ENCODE measurements around the gene HMGCR. TPM values are rescaled to one million over a fixed set of nuclear protein-coding genes. Genes with fewer than 3 reads are reported as not detected.

Gene HMGCR
- total RNA-seq, 2 experiments from 2014 or later, result 50.3 to 50.8 TPM

DNA sequence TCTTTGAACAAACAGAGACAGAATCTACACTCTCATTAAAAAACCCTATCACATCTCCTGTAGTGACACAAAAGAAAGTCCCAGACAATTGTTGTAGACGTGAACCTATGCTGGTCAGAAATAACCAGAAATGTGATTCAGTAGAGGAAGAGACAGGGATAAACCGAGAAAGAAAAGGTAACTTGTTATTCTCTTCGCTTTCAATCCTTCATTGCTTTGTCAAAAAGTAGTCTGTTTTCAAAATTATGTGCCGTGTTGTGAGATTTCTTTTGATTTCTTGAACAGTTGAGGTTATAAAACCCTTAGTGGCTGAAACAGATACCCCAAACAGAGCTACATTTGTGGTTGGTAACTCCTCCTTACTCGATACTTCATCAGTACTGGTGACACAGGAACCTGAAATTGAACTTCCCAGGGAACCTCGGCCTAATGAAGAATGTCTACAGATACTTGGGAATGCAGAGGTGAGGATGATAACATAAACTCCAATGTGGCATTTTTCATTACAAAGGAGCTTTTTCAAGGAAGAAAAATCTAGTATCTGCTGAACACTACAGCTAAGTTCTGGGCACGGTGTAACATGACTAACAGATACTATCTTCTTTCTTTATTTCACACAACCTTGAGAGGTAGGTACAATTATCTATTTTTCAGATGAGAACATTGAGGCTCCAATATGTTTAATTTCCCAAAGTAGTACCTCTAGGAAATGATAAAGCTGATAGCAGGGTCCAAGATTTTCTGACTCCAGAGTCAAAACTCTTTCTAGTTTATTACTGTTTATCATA is 14.3 kb downstream of the HMGCR start:
- CTCF ChIA-PET, result interaction anchor here (0.9 to 2.0 kb wide), 9 partner anchors 8 to 329 kb away, joined by 3 to 6 read pairs (median 4); partner anchors contain the start of genes ANKRD31 and HMGCR
- H3K9me3 Mint-ChIP-seq, result no peaks in the 10 kb centered on the region
- no peak for DNase-seq
- intact Hi-C loops (cut with micrococcal nuclease), result no loop called here
- peak overlapping the region; percentile 72 for H3K27ac Mint-ChIP-seq
- H3K4me3 Mint-ChIP-seq, result no peak overlapping the region
- H3K27me3 Mint-ChIP-seq, result no peaks in the 10 kb centered on the region
- POLR2A ChIA-PET, result interaction anchor here (0.9 to 1.7 kb wide), 4 partner anchors 8 to 114 kb away, joined by 3 to 6 read pairs (median 4); partner anchors contain the start of genes ANKRD31 and HMGCR
- peaks cover 21% of the 10 kb centered on the region for H3K4me1 Mint-ChIP-seq (ENCODE audit: low read depth)
- ATAC-seq, result peak; percentile 82
- TF ChIP-seq, protein P1, sequence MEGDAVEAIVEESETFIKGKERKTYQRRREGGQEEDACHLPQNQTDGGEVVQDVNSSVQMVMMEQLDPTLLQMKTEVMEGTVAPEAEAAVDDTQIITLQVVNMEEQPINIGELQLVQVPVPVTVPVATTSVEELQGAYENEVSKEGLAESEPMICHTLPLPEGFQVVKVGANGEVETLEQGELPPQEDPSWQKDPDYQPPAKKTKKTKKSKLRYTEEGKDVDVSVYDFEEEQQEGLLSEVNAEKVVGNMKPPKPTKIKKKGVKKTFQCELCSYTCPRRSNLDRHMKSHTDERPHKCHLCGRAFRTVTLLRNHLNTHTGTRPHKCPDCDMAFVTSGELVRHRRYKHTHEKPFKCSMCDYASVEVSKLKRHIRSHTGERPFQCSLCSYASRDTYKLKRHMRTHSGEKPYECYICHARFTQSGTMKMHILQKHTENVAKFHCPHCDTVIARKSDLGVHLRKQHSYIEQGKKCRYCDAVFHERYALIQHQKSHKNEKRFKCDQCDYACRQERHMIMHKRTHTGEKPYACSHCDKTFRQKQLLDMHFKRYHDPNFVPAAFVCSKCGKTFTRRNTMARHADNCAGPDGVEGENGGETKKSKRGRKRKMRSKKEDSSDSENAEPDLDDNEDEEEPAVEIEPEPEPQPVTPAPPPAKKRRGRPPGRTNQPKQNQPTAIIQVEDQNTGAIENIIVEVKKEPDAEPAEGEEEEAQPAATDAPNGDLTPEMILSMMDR (IDR thresholded peaks at IDR 0.05), result no peak
- H3K36me3 Mint-ChIP-seq (ENCODE audit: low read depth), result peaks cover 56% of the 10 kb centered on the region

DNA sequence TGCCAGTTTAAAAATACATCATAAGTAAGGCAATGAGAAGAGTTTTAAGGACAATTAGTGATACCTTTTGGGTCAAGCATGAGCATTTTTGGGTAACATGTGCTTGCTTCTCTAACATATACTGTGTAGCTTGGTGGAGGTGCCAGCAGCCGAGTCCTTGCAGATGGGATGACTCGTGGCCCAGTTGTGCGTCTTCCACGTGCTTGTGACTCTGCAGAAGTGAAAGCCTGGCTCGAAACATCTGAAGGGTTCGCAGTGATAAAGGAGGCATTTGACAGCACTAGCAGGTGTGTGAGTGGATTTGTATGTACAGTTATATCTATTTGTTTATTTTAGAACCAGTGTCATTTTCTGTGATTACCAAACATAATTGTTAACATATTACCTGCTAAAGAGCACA is 18.2 kb downstream of the HMGCR start:
- POLR2A ChIA-PET, result interaction anchor here (0.9 to 1.7 kb wide), 2 partner anchors 9 to 18 kb away, joined by 4 to 5 read pairs; partner anchors contain the start of gene HMGCR
- Mint-ChIP-seq H3K4me3 (no peak overlapping the region), H3K9me3 (no peaks in the 10 kb centered on the region), H3K36me3 (ENCODE audit: low read depth) (peaks cover 59% of the 10 kb centered on the region), H3K27ac (no peak overlapping the region), H3K4me1 (ENCODE audit: low read depth) (peaks cover 16% of the 10 kb centered on the region), H3K27me3 (no peaks in the 10 kb centered on the region)
- CTCF ChIA-PET, result interaction anchor here (0.9 to 1.5 kb wide), 2 partner anchors 15 to 328 kb away, joined by 3 read pairs; no protein-coding TSS in a partner anchor
- no peak for DNase-seq
- no peak for ATAC-seq
- TF ChIP-seq, protein P1 (IDR thresholded peaks at IDR 0.05), result no peak
- intact Hi-C loops (cut with micrococcal nuclease), result no loop called here

DNA sequence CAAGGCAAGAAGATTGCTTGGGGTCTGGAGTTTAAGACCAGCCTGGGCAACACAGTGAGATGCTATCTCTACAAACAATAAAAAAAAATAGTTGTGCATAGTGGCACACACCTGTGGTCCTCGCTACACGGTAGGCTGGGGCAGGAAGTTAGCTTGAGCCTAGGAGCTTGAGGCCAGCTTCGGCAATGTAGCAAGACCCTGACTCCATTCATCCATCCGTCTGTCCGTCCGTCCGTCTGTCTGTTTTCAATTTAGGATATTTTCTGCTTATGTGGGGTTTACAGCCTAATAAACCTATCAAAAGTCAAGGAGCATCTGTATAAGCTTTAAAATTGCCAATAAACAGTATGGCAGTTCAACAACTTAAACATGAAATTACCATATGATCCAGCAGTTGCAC is 19.7 kb downstream of the HMGCR start:
- ATAC-seq, result no peak
- Mint-ChIP-seq H3K9me3 (no peaks in the 10 kb centered on the region), H3K4me3 (no peak overlapping the region), H3K36me3 (ENCODE audit: low read depth) (peaks cover 52% of the 10 kb centered on the region), H3K27me3 (no peaks in the 10 kb centered on the region), H3K27ac (no peak overlapping the region), H3K4me1 (ENCODE audit: low read depth) (peaks cover 1% of the 10 kb centered on the region)
- ChIA-PET CTCF (interaction anchor here (1.5 kb wide), 1 partner anchor 16 kb away, joined by 3 read pairs; no protein-coding TSS in a partner anchor), POLR2A (interaction anchor here (1.0 to 1.7 kb wide), 2 partner anchors 20 to 362 kb away, joined by 3 to 5 read pairs; partner anchors contain the start of gene HMGCR)
- TF ChIP-seq, protein P1 (IDR thresholded peaks at IDR 0.05), result no peak
- intact Hi-C loops (cut with micrococcal nuclease), result no loop called here
- DNase-seq, result no peak

DNA sequence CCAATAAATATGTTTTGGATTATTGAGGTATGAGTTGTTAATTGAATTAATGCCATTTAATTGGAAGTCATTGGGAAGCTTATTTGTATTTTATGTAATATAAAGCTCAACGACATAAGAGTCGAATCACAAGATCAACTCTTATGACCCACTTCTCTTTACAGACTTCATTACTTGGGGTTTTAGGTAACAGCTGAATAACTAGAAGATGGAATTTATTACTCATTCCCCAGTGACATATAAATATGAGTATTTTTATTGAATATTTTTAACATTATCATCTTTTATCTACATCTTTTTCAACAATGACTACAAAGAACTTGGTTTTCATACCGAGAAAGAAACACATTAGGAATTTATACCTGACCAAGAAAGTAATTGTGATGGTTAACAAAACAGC is 21.1 kb downstream of the HMGCR start:
- TF ChIP-seq, protein P1 (IDR thresholded peaks at IDR 0.05), result no peak
- no peaks in the 10 kb centered on the region for H3K4me1 Mint-ChIP-seq (ENCODE audit: low read depth)
- CTCF ChIA-PET, result no interaction called here
- peaks cover 47% of the 10 kb centered on the region for H3K36me3 Mint-ChIP-seq (ENCODE audit: low read depth)
- intact Hi-C loops (cut with micrococcal nuclease), result no loop called here
- H3K27me3 Mint-ChIP-seq, result no peaks in the 10 kb centered on the region
- POLR2A ChIA-PET, result no interaction called here
- H3K27ac Mint-ChIP-seq, result no peak overlapping the region
- DNase-seq (no peak), ATAC-seq (no peak)
- H3K4me3 Mint-ChIP-seq, result no peak overlapping the region
- H3K9me3 Mint-ChIP-seq, result no peaks in the 10 kb centered on the region

DNA sequence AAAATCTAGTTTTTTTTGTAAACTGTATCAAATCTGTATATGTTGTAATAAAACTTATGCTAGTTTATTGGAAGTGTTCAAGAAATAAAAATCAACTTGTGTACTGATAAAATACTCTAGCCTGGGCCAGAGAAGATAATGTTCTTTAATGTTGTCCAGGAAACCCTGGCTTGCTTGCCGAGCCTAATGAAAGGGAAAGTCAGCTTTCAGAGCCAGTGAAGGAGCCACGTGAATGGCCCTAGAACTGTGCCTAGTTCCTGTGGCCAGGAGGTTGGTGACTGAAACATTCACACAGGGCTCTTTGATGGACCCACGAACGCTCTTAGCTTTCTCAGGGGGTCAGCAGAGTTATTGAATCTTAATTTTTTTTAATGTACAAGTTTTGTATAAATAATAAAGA is 24.3 kb downstream of the HMGCR start:
- Mint-ChIP-seq H3K4me3 (no peak overlapping the region), H3K27ac (no peak overlapping the region), H3K27me3 (no peaks in the 10 kb centered on the region), H3K9me3 (no peaks in the 10 kb centered on the region), H3K36me3 (ENCODE audit: low read depth) (peaks cover 35% of the 10 kb centered on the region), H3K4me1 (ENCODE audit: low read depth) (no peaks in the 10 kb centered on the region)
- POLR2A ChIA-PET, result interaction anchor here (1.0 to 1.8 kb wide), 2 partner anchors 20 to 24 kb away, joined by 3 to 7 read pairs; partner anchors contain the start of gene HMGCR
- intact Hi-C loops (cut with micrococcal nuclease), result loop anchor here (10.0 kb wide), 1 partner anchor 323 kb away; no protein-coding TSS in a partner anchor
- TF ChIP-seq, protein P1 (IDR thresholded peaks at IDR 0.05), result no peak
- CTCF ChIA-PET, result no interaction called here
- ATAC-seq, result no peak
- DNase-seq, result no peak

Data from activated CD8-positive, alpha-beta T cell treated with anti-CD3 and anti-CD28 coated beads for 36 hours (primary cell).